H1 (cell line): ENCODE measurements around the gene HS6ST3.

Experiments used
- CBX5 ChIP-seq: fragments of 300-800, 300-1000 bp; sonication (generic); IDR thresholded peaks from 2 replicates; pipeline ENCODE4 v1.7.1; 2016; ENCODE audit warnings: antibody characterized with exemption, low read length, low read depth
- GABPA ChIP-seq: IDR thresholded peaks from 2 replicates; pipeline ENCODE4 v1.6.1; 2011; ENCODE audit warnings: mild to moderate bottlenecking, low read length, moderate library complexity, borderline replicate concordance; ENCODE audit not compliant: insufficient read depth
- RAD21 ChIP-seq, 2 experiments: IDR thresholded peaks in 1 of 2; conservative IDR thresholded peaks in 1 of 2; 2 replicates each; pipeline ENCODE4 v1.6.1; 2011; ENCODE audit warnings: low read depth in 2 of 2, low read length in 2 of 2, improper control_type of control experiment in 1 of 2, inconsistent platforms in 1 of 2, mild to moderate bottlenecking in 1 of 2, moderate library complexity in 1 of 2
- TAF1 ChIP-seq: IDR thresholded peaks from 2 replicates; pipeline ENCODE4 v1.6.1; 2011; ENCODE audit warnings: mild to moderate bottlenecking, low read depth, low read length
- TCF12 ChIP-seq: IDR thresholded peaks from 2 replicates; pipeline ENCODE4 v1.6.1; 2011; ENCODE audit warnings: low read depth, mild to moderate bottlenecking, low read length
- USF2 ChIP-seq: IDR thresholded peaks from 2 replicates; pipeline ENCODE4 v1.6.1; 2011; ENCODE audit warnings: low read length, improper control_type of control experiment
- YY1 ChIP-seq: IDR thresholded peaks from 2 replicates; pipeline ENCODE4 v1.6.1; 2011; ENCODE audit warnings: low read depth, mild to moderate bottlenecking, low read length
- ZNF274 ChIP-seq: IDR thresholded peaks from 2 replicates; pipeline ENCODE4 v1.7.0; 2012; ENCODE audit warnings: low read length, borderline replicate concordance; ENCODE audit errors: extremely low read depth
- TF ChIP-seq, protein P1 (sequence below): IDR thresholded peaks from 2 replicates; pipeline ENCODE4 v1.6.1; 2012; ENCODE audit warnings: inconsistent platforms
- TF ChIP-seq, protein P2 (sequence below), 3 experiments: IDR thresholded peaks; 1 replicate in 2 of 3; 2 replicates in 1 of 3; pipeline versions ENCODE4 v1.5.1 to v1.6.1; 2011; ENCODE audit warnings: low read length in 3 of 3, mild to moderate bottlenecking in 3 of 3, inconsistent platforms in 2 of 3, low read depth in 1 of 3, moderate library complexity in 1 of 3; ENCODE audit not compliant: insufficient read depth in 1 of 3; ENCODE audit errors: control extremely low read depth in 1 of 3

GRCh38 chr13:96710166-96710862 lies 620.4 kb downstream of the HS6ST3 start:
- TF ChIP-seq TAF1 = no peak
- TF ChIP-seq USF2 = no peak
- no peak for TF ChIP-seq TCF12
- TF ChIP-seq, protein P1, sequence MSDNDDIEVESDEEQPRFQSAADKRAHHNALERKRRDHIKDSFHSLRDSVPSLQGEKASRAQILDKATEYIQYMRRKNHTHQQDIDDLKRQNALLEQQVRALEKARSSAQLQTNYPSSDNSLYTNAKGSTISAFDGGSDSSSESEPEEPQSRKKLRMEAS = no peak
- TF ChIP-seq, protein P2, sequence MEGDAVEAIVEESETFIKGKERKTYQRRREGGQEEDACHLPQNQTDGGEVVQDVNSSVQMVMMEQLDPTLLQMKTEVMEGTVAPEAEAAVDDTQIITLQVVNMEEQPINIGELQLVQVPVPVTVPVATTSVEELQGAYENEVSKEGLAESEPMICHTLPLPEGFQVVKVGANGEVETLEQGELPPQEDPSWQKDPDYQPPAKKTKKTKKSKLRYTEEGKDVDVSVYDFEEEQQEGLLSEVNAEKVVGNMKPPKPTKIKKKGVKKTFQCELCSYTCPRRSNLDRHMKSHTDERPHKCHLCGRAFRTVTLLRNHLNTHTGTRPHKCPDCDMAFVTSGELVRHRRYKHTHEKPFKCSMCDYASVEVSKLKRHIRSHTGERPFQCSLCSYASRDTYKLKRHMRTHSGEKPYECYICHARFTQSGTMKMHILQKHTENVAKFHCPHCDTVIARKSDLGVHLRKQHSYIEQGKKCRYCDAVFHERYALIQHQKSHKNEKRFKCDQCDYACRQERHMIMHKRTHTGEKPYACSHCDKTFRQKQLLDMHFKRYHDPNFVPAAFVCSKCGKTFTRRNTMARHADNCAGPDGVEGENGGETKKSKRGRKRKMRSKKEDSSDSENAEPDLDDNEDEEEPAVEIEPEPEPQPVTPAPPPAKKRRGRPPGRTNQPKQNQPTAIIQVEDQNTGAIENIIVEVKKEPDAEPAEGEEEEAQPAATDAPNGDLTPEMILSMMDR (IDR thresholded peaks at IDR 0.05; ENCODE audit: control extremely low read depth in 1 of 3, insufficient read depth in 1 of 3, low read depth in 1 of 3, low read length in 3 of 3) = no peak
- TF ChIP-seq ZNF274 = no peak
- TF ChIP-seq GABPA = no peak
- no peak for TF ChIP-seq YY1
- no peak for TF ChIP-seq RAD21 (IDR thresholded peaks at IDR 0.05 in 1 of 2, conservative IDR thresholded peaks at IDR 0.05 in 1 of 2; ENCODE audit: low read depth in 2 of 2, low read length in 2 of 2)
- TF ChIP-seq CBX5 = no peak
